Fibroblast of lung (primary cell): ENCODE measurements around the gene TMCC3. TPM values are rescaled to one million over a fixed set of nuclear protein-coding genes. Genes with fewer than 3 reads are reported as not detected.

ENCODE experiments used
- DNase-seq, 2 donors: peaks; one replicate each; pipeline versions ENCODE4 v3.0.0 to v3.0.0-alpha.2; 2010; ENCODE audit warnings: low read depth in 2 of 2
- H2AFZ ChIP-seq: 2 replicates; pipeline ENCODE4 v1.5.1; 2012; ENCODE audit warnings: low read length, control low read depth, inconsistent platforms
- H3K27ac ChIP-seq: 2 replicates; pipeline ENCODE4 v1.5.1; 2011; ENCODE audit warnings: low read length, control low read depth; ENCODE audit not compliant: insufficient read depth
- H3K27me3 ChIP-seq: 2 replicates; pipeline ENCODE4 v1.5.1; 2011; ENCODE audit warnings: mild to moderate bottlenecking, low read length; ENCODE audit not compliant: control insufficient read depth, insufficient read depth
- H3K36me3 ChIP-seq: 2 replicates; pipeline ENCODE4 v1.5.1; 2011; ENCODE audit warnings: low read length; ENCODE audit not compliant: control insufficient read depth, insufficient read depth
- H3K4me1 ChIP-seq: 2 replicates; pipeline ENCODE4 v1.5.1; 2011; ENCODE audit warnings: low read length; ENCODE audit not compliant: control insufficient read depth, insufficient read depth; ENCODE audit errors: extremely low read depth
- H3K4me2 ChIP-seq: 2 replicates; pipeline ENCODE4 v1.5.1; 2011; ENCODE audit warnings: low read length, control low read depth; ENCODE audit not compliant: insufficient read depth; ENCODE audit errors: extremely low read depth
- H3K4me3 ChIP-seq, 4 experiments: fragments of 200-600 bp in 1 of 4; sonication (generic) in 1 of 4; replicated peaks in 1 of 4; 2 replicates each; pipeline ENCODE4 v1.5.1; 2011 to 2016; ENCODE audit warnings: low read length in 4 of 4, low read depth in 3 of 4, mild to moderate bottlenecking in 3 of 4, control low read depth in 2 of 4, inconsistent platforms in 1 of 4, mixed read lengths in 1 of 4; ENCODE audit not compliant: insufficient read depth in 1 of 4; ENCODE audit errors: control extremely low read depth in 1 of 4
- H3K79me2 ChIP-seq: 2 replicates; pipeline ENCODE4 v1.5.1; 2012; ENCODE audit warnings: mild to moderate bottlenecking, low read length, inconsistent platforms; ENCODE audit not compliant: control insufficient read depth, insufficient read depth
- H3K9ac ChIP-seq: 2 replicates; pipeline ENCODE4 v1.5.1; 2011; ENCODE audit warnings: mild to moderate bottlenecking, low read length, control low read depth; ENCODE audit not compliant: insufficient read depth
- H3K9me3 ChIP-seq: 2 replicates; pipeline ENCODE4 v1.5.1; 2012; ENCODE audit warnings: low read depth, low read length; ENCODE audit not compliant: control insufficient read depth, insufficient read depth
- H4K20me1 ChIP-seq: 2 replicates; pipeline ENCODE4 v1.5.1; 2011; ENCODE audit warnings: low read length; ENCODE audit not compliant: control insufficient read depth, insufficient read depth; ENCODE audit errors: extremely low read depth
- CTCF ChIP-seq, 2 donors: IDR thresholded peaks in 1 of 2; conservative IDR thresholded peaks in 1 of 2; 1 replicate in 1 of 2; 2 replicates in 1 of 2; pipeline ENCODE4 v1.5.1; 2011 to 2012; ENCODE audit warnings: low read length in 2 of 2, control low read depth in 1 of 2, inconsistent platforms in 1 of 2, low read depth in 1 of 2, mild to moderate bottlenecking in 1 of 2
- EZH2 ChIP-seq: IDR thresholded peaks from 2 replicates; pipeline ENCODE4 v1.5.1; 2012; ENCODE audit warnings: low read length, control low read depth, mild to moderate bottlenecking; ENCODE audit errors: missing control alignments
- polyA plus RNA-seq, 2 donors: library from polyadenylated mRNA; depleted of rRNA in 1 of 2; stranded (reverse) in 1 of 2; unstranded in 1 of 2; fragments of >200 nt; gene quantifications; 2 replicates each; pipeline ENCODE4 v1.2.1, GENCODE V29; 2011 to 2012; ENCODE audit warnings: missing spikeins in 1 of 2
- total RNA-seq: library from RNA; depleted of rRNA; stranded (reverse); fragments of >200 nt; gene quantifications from 2 replicates; pipeline ENCODE4 v1.2.1, GENCODE V29; 2014

Gene TMCC3
- total and polyA plus RNA-seq, 2 donors (not counting 1 experiment from before 2014, with no cell fraction given): 0.22 to 0.33 TPM

DNA sequence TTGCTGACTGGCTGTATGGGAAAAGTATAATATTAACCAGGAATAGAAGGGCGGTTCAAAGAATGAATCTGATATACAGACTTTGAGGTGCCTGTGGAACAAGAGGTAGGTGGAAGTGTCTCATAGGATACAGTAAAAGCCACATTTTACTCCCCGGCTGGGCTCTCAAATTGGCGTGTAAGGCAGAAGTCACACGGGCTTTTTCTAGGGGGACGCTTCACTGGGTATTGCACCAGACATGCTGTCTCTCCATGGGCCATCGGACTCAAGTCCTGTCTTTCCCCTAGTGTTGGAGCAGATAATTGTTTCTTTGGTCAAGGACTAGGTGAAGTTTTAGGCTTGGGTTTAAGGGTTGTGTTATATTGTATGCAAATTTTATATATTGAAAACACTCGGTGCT lies 9.1 kb downstream of the TMCC3 start:
- Histone ChIP-seq H3K9me3 (no peaks in the 10 kb centered on the region), H3K9ac (no peak overlapping the region), H3K27me3 (no peaks in the 10 kb centered on the region), H4K20me1 (no peaks in the 10 kb centered on the region), H3K27ac (no peak overlapping the region), H3K4me1 (no peaks in the 10 kb centered on the region), H3K4me3 (no peak overlapping the region), H3K36me3 (no peaks in the 10 kb centered on the region), H2AFZ (no peak overlapping the region), H3K4me2 (no peak overlapping the region), H3K79me2 (no peaks in the 10 kb centered on the region)
- no peak for DNase-seq
- no peak for TF ChIP-seq EZH2
- no peak for TF ChIP-seq CTCF (conservative IDR thresholded peaks at IDR 0.05 in 1 of 2, IDR thresholded peaks at IDR 0.05 in 1 of 2; ENCODE audit: low read depth in 1 of 2, low read length in 2 of 2)

DNA sequence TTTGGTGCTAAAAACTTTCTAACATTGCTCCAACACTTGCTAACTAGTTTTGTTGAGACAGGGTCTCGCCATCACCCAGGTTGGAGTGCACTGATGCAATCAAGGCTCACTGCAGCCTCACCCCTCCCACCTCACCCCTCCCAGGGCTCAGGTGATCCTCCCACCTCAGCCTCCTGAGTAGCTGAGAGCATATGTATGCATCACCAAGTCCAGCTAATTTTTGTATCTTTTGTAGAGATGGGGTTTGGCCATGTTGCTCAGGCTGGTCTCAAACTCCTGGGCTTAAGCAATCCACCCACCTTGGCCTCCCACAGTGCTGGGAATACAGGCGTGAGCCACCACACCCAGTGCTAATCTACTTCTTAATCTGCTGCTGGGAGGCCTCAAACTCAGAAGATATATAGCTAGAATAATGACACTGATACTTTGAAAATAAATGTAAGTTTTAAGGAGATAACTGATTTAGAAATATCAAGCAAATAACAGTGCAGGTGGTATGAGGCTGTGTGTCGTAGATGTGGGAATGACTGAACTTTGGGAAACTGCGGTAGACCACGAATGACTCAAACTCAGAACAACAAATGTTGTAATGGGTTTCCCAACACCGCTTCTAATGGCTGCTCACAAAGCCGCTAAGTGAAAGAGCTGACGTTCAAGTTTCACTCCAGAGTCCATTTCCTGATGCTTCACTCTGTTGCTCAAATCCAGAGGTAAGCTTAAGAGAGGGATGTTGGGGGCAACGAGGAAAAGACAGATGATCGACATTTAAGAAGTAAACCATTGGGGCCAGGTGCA lies 10.0 kb downstream of the TMCC3 start:
- H3K9ac ChIP-seq: no peak overlapping the region
- no peak overlapping the region for H3K4me2 ChIP-seq
- no peaks in the 10 kb centered on the region for H3K36me3 ChIP-seq
- H3K27me3 ChIP-seq: no peaks in the 10 kb centered on the region
- no peaks in the 10 kb centered on the region for H4K20me1 ChIP-seq
- TF ChIP-seq EZH2: no peak
- TF ChIP-seq CTCF (conservative IDR thresholded peaks at IDR 0.05 in 1 of 2, IDR thresholded peaks at IDR 0.05 in 1 of 2; ENCODE audit: low read depth in 1 of 2, low read length in 2 of 2): no peak
- no peak overlapping the region for H3K27ac ChIP-seq
- H3K4me1 ChIP-seq: no peaks in the 10 kb centered on the region
- DNase-seq: peak; percentile 91 to 93
- H3K9me3 ChIP-seq: no peaks in the 10 kb centered on the region
- H3K79me2 ChIP-seq: no peaks in the 10 kb centered on the region
- no peak overlapping the region for H3K4me3 ChIP-seq
- no peak overlapping the region for H2AFZ ChIP-seq

- no peak overlapping the region for H3K4me2 ChIP-seq
- H3K36me3 ChIP-seq: no peaks in the 10 kb centered on the region
- no peak for TF ChIP-seq EZH2
- TF ChIP-seq CTCF (conservative IDR thresholded peaks at IDR 0.05 in 1 of 2, IDR thresholded peaks at IDR 0.05 in 1 of 2; ENCODE audit: low read depth in 1 of 2, low read length in 2 of 2): no peak
- H2AFZ ChIP-seq: no peak overlapping the region
- no peak for DNase-seq
- no peaks in the 10 kb centered on the region for H4K20me1 ChIP-seq
- H3K79me2 ChIP-seq: no peaks in the 10 kb centered on the region
- H3K4me3 ChIP-seq: no peak overlapping the region
- H3K27ac ChIP-seq: no peak overlapping the region
- no peaks in the 10 kb centered on the region for H3K27me3 ChIP-seq
- H3K9me3 ChIP-seq: no peaks in the 10 kb centered on the region
- no peaks in the 10 kb centered on the region for H3K4me1 ChIP-seq
- H3K9ac ChIP-seq: no peak overlapping the region
Observed at GRCh38 chr12:94638521-94638920, 11.8 kb downstream of the TMCC3 start.
